Prostate gland (tissue), 2 donors: ENCODE results near the gene NOVA2.

Experiments used
- CTCF ChIP-seq, 4 experiments: fragments of 200-600 bp in 2 of 4; fragments of 450-650 bp in 2 of 4; sonication (generic) in 2 of 4; IDR thresholded peaks; 1 replicate in 3 of 4; 2 replicates in 1 of 4; pipeline ENCODE4 v1.5.1; 2016 to 2019; ENCODE audit warnings: antibody characterized with exemption in 4 of 4, mild to moderate bottlenecking in 2 of 4, moderate library complexity in 2 of 4
- POLR2A ChIP-seq: fragments of 450-650 bp; IDR thresholded peaks from one replicate; pipeline ENCODE4 v1.6.1; 2016; ENCODE audit warnings: antibody characterized with exemption, mild to moderate bottlenecking
- POLR2AphosphoS5 ChIP-seq: sonication (generic); formaldehyde crosslinking; IDR thresholded peaks from one replicate; pipeline ENCODE4 v1.6.1; 2017; ENCODE audit warnings: antibody characterized with exemption

GRCh38 chr19:45927565-45928261 is 46.0 kb downstream of the NOVA2 start:
- TF ChIP-seq CTCF (IDR thresholded peaks at IDR 0.05) (no peak), POLR2A (peak; percentile 12), POLR2AphosphoS5 (peak; percentile 92)
